ENCODE measurements around the gene HOOK1.
"Not testable (repeated sequence)": the region's sequence is repeated elsewhere in the genome, so short reads cannot be mapped to it uniquely, and the experiment has no call there.

The HOOK1 gene

DNA sequence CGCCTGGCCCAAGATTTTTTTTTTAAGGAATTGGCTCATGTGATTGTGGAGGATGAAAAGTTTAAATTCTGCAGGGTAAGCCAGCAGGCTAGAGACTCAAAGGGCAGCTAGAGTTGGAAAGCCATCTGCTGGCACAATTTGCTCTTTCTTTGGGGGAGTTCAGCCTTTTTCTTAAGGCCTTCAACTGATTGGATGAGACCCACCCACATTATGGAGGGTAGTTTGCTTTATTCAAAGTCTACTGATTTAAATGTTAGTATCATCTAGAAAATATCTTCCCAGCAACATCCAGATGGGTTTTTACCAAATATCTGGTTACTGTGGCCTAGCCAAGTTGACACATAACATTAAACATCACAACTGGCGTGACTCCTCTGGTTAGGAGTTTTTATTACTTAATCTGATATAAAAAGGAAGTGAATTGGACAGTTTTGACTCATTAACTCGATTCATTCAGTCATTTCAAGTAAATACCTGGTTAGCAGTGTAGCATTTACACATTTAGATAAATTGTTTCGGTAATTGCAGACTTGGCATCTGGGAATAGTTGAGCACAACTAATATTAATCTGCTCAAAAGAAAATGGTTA lies 12.4 kb downstream of the HOOK1 start:
- DNase-seq, result peak in 1 of 2 experiments; percentile 14

DNA sequence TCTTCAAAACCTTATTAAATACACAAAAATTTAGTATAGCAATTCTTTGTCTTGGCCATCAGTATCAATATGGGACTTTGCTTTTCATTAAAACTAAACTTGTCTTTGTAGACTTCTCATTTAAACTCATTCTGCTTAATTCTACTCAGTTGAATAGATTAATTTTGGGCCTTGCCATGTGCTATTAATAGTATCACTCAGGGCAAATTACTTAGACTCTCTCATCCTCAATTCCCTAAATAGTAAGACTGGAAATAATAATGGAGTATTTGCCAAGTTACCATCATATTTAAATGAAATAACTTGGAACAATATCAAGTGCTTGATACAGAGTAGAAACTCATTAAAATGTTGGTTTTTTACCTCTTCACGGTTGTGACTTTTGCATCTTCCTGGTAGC lies 13.4 kb downstream of the HOOK1 start:
- DNase-seq, result peak in 1 of 2 experiments; percentile 26

DNA sequence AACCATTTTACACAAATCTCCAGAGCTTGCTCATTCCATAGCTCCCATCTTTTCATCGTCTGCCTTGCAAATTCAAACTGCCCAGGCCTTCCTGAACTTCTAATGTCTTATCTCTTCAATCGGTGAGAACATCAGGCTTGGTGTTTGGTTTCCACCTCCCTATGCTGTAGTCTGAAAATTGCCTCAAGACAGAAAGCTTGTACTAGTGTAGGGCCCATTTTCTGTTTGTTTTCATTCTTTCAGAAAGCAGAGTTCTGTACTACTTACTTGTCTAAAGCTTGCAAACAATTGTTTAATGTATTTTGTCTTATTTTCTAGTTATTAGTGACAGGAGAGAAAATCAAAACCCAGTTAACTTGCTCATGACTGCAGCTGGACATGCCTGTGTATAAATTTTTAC lies 16.8 kb downstream of the HOOK1 start:
- DNase-seq, result no peak

DNA sequence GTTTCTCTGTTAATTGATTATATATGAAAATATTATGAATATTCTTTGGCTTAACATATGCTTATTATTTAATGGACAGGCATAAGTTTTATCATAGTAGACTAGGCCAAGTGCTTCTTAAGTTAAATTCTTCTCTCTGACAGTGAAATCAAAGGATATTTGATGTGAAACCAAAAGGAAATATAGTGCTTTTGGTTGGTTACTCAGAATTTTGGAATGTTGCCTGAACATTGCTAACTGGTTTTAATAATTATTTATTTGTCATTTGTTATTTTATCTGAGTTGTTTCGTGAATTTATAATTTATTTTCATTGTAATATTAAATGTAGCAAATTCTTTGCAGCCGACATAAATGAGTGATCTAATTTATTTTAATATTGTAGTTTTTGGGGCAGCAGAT lies 18.3 kb downstream of the HOOK1 start:
- DNase-seq, result no peak

DNA sequence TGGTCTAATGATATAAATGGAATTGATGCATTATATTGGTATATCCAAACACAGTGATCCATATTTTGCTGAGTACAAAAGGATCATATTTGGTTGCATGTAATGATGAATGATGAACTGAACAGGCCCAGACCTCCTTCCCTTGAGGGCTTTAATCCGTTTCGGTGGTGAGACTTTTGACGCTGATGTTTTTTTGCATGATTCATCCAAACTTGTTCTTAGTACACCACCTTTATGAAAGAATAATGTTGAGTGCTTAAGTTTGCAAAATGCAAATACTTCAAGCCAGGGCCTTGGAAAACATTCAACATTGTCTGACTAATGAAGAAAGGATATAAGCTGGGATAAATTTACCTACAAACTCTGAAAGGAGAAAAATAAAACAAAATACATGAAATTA lies 19.2 kb downstream of the HOOK1 start:
- no peak for DNase-seq

DNA sequence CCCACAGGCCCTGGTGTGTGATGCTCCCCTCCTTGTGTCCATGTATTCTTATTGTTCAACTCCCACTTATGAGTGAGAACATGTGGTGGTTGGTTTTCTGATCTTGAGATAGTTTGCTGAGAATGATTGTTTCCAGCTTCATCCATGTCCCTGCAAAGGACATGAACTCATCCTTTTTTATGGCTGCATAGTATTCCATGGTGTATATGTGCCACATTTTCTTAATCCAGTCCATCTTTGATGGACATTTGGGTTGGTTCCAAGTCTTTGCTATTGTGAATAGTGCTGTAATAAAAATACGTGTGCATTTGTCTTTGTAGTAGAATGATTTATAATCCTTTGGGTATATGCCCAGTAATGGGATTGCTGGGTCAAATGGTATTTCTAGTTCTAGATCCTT lies 23.1 kb downstream of the HOOK1 start:
- DNase-seq, result not testable (repeated sequence)

DNA sequence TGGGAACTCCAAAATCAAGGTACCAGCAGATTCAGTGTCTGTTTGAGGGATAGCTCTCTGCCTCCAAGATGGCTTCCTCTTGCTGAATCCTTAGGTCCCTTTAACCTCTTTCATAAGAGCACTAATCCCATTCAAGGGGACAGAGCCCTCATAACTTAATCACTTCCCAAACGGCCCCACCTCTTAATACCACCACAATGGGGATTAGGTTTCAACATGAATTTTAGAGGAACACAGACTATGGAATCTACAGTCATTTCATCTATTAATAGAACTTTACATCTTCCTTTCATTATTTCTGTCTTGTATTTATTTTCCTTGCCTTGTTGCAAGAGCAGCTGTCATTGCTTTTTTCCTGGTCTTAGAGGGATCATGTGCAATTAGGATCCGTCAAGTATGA lies 30.3 kb downstream of the HOOK1 start:
- no peak for DNase-seq

DNA sequence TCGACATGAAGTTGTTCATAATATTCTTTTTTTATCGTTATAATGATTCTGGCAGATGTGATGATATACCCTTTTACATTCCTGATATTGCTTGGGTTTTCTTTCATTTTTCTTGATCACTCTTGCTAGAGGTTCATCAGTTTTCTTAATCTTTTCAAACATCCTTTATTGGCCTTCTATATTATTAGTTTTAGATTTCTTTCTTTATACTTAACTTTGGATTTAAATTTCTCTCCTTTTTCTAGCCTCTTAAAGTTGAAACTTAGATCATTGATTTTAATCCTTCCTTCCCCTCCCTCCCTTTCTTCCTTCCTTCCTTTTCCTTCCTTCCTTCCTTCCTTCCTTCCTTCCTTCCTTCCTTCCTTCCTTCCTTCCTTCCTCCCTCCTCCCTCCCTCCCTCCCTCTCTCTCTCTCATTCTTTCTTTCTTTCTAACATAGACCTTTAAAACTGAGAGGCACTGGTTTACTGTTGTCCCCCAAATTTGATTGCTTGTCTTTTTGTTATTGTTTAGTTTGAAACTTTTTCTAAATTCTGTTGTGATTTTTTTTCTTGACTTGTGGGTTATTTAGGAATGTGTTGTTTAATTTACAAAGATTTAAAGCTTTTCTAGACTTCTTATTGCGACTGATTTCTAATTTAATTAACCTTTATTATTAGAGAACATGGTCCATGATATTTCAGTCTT lies 31.6 kb downstream of the HOOK1 start:
- no peak for DNase-seq

DNA sequence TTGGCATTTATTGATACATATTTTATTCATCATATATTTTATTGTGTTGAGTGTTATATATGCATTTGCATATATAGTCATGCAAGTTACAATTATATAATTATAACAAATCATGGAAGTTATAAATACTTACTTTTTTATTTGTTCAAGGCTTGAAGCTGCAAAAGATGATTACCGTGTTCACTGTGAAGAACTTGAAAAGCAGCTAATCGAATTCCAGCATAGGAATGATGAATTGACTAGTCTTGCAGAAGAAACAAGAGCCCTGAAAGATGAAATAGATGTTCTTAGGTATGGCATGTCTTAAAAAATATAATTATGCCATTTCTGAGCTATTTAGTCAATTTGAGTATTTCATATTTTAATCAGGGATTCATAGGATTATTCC lies 32.1 kb downstream of the HOOK1 start:
- no peak for DNase-seq

DNA sequence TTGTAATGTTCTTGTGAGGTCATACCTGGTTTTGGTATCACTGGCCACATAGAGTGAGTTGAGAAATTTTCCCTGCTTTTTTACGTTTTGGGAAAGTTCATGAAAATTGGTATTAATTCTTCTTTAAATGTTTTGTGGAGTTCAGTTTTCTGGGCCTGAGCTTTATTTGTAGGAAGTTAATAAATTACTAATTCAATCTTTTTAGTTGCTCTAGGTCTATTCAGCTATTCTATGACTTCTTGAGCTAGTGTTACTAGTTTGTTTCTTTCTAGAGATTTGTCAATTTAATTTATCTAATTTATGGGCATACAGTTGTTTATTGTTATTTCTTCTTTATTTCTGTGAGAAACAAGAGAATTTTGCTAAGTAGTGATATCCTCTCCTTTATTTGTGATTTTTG lies 37.4 kb downstream of the HOOK1 start:
- DNase-seq, result no peak

DNA sequence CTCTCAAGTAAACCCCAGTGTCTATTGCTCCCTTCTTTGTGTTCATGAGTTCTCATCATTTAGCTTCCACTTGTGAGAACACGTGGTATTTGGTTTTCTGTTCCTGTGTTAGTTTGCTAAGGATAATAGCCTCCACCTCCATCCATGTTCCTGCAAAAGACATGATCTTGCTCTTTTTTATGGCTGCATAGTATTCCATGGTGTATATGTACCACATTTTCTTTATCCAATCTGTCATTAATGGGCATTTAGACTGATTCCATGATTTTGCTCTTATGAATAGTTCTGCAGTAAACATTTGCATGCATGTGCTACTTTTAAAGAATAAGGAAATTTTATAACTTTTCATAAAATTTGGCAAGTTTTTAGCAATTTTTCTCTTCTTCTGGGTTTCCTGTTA lies 40.5 kb downstream of the HOOK1 start:
- not testable (repeated sequence) for DNase-seq

DNA sequence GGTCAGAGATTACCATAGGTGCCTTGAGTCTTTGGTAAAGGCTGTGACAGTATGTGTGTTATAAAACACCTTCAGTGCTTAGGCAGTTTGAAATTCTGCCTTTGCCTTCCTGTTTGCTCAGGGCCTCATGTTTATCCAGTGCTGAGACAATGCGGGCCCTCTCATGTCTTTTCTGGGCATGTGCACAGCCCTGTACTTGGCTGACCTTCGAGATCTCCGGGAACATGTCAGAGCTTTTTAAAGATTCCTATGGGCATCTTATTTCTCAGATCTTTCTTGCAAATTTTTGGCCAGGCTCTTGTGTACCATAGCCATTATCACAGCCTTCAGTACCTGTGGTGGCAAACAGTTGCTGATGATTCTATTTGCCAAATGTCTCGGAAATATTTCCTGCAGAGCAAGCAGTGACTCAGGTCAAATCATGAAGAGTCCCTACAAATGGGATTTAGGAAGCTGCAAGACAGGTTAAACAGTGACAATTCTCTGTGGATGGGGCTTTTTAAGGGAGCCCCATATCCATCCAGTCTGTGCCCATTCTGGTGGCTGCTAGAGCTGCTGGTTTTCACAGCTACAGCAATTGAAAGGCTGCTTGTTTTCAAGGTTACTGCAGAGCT lies 42.1 kb downstream of the HOOK1 start:
- DNase-seq, result no peak

DNA sequence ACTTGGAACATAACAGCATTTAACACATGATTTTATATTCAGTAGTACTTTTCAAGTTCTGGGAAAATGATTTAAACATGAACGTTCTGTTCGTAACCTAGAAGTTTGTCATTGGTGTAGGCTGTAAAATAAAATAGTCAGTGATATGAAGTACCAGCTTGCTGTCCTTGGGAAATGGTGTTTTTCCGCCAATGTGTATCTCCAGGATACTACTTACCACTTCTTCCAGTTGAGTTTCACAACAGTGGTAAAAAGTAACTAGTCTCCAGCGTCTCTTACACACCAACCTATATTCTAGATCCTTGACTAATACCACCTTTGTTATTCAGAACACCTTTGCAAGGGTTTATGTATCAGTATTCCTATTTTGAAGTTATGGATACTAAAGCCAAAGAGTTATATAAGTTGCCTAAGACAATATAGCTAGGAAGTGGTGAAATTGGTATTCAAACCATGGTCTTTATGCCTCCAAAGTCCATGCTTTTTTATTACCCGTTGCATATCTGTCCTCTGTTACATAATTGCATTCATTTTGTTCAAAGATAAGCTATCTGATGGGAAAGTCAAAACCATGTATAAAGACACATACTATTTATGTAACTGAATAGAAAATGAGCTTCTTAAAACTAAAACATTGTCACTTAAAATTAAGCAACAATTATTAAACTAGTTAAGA lies 43.1 kb downstream of the HOOK1 start:
- no peak for DNase-seq

DNA sequence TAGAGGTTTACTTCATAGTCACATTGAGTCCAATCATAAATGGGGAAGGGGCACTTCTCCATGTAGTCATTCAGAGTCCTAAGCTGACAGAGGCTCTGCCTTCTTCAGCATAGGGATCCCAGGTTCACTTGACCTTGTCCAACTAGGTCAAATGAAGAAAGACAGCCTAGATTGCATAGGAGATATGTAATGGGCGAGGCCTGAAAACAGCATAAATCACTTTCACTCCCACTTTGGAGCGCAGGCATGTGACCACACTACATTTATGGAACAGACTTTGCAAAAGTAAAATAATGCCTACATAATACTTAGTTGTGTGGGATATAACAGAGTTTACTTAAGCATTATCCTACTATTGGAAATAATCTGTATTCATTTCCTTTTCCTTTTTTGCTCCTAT lies 51.7 kb downstream of the HOOK1 start:
- no peak for DNase-seq

DNA sequence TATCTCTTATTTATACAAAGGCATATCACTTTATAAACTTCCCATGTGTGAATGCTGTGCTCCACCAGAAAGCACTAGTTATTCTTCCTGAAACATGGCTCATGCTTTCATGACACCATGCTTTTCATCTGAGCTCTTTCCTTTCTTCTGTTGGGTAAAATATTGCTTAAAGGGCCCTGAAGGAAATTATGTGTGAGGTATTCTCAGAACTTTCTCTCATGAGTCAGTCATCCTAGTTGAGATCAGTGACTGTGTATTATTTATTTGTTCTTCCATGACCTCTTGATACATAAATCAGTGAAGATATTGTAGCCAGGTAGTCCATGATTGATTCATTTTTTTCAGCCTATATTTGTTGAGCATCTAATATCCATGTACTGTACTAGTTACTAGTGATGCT lies 57.0 kb downstream of the HOOK1 start:
- DNase-seq, result no peak

DNA sequence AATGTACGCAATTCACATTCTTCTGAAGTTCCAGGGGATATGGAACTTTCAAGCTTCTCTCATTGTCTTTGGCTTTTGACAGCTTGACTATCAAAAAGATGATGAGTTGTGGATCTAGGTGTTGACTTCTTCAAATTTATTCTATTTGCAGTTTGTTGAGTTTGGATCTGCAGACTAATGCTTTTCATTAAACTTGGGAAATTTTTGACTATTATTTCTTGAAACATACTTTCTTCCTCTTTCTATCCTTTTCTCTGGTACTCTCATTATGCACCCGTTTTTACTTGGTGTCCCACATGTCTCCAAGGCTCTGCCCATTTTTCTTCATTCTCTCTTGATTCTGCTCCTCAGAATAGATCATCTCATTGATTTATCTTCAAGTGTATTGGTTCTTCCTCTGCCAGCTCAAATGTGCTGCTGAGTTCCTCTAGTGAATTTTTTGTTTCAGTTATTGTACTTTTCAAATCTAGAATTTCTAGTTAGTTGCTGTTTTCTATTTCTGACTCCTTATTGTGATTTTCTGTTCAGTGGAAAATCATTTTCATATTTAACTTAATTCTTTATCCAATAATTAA lies 62.4 kb downstream of the HOOK1 start:
- DNase-seq, result no peak

DNA sequence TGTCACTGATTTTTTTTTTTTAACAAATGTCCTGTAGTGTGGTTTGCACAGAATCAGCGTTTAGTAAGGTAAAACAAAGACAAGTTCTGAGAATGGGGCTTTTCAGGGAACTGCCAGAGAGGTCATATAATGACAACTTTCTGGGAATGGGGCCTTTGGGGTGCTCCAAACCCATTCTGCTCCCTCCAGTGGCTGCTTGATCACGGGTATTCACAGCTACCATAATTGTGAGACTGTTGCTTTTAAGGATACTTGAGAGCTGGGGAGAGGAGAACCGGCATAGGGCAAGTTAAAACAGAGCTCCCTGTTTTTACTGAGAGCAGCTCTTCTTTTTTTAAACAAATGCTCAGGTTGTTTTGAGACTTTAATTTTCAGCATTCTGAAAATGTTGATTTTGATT lies 63.6 kb downstream of the HOOK1 start:
- no peak for DNase-seq

DNA sequence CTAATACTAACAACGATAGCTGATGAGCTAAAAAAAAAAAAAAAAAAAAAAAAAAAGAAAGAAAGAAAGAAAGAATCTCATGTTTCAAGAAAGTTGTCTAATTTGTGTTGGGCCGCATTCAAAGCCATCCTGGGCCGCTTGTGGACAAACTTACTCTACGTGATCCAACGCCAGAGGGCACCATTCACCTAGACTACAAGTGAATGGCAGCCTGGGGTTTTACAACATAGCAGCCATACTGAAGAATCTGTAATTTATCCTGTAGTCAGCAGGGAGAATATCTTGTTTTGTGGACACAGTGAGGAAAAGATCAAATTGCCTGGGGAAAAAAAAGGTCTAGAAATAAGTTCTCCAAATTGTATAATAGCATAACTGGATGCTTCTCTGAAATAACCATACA lies 64.8 kb downstream of the HOOK1 start:
- peak; percentile 76 to 86 for DNase-seq

DNA sequence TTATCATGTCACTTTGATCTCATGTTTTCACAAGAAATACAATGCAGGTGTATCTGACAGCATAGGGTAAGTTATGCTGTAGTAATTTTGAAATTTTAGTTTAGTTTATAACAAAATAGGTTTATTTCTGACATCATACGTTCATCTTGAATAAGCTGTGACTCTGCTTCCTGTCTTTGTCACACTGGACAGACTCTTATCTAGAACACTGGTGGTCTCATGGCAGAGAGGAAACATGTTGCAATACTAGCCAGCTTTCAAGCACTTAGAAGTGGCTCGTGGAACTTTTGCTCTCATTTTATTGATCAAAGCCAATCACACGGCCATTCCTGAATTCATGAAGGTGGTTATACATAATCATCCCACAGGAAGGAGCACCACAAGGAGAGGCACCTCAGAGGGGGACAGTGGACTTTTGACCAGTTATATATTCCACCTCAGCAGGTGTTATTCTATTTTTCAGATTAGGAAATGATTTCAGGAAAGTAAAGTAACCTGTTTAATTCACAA lies 65.3 kb downstream of the HOOK1 start:
- DNase-seq, result no peak

DNA sequence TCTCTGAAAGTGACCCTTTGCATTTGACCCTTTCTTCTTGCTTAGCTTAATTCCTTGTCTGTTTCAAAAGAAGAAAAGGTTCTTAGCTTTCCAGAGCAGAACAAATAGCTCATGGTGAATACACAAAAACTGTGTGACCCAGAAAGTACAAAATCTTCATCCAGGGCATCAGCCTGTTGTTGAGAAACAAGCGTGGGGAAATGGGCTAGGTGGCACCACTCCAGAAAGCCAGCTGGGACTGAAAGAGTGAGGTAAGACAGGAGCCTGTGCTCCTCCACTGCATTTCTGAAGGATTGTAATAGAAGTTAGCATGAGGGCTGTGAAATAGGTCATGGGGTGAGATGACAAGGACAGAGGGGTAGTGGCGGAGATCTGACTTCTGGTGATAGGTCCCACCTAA lies 66.0 kb downstream of the HOOK1 start:
- DNase-seq, result peak; percentile 11 to 68

DNA sequence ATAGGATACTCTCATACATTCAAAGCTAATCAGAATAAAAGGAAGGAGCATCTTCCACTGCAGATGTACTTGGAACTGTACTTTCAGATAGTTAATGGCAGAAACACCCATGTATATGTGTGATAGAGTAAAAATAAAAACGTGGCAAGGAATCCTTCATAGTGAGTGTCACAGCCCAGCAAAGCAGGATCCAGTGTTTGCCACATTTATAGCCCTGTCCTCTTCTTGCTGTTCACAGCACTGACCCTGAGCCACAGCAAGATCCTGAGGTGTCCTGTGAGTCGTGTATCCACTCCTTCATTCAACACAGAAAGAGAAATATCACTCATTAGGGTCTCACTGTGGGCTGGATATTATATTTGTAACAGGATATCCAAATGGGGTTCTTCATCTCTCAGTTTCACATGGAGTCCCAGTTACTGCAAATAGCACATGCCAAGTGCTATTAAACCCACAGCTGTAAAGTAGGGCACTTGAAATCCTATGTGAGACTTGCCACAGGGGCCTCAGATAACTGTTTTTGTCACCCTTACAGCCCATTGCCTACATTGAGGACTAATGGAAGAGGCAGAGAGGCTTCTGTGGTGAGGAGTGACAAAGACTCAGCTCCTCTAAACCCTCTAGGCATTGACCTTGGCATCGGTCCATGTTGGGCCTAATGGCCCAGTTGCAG lies 70.5 kb downstream of the HOOK1 start:
- no peak for DNase-seq

DNA sequence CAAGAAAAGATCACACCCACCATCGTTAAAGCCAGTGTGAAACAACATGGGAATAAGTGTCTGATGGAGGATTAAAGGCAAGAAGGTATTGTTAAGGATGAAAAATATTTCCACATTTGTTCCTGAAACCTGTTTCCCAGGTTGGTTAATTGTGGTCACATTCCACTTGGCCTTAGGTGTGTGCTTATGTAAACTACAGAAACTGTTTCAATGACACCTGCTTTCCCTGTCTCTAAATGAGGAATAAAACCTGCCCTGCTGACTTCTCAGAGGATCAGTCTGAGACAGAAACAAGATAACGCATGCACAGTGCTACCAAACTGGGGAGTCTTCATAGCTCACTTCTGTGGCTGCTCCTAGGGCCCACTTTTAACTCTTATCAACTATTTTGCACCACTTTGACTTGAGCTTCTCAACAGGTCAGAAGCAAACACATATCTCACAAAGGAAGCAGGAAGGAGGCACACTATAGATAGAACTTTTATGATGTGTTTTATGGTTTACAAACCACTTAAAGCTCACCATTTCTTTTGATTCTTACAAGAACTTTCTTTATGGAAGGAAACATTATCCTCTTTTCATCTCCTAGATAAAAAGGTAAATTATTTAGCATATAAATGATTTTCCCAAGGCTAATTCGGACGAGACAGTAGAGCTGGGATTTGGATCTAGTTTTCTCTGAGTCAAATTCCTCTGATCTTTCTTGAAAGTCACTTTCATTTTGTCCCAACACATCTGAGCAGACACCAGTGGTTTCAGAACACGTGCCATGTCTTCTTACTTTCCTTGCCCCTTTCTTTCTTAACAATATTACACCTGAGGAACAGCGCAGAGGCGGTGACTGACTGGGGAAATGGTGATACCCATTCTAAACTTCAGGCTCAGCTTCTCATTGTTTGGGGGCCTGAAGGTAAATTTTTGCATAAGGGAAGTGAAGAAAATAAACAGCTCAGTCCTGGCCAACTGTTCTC lies 78.4 kb downstream of the HOOK1 start:
- no peak for DNase-seq
